8988T (cell line): ENCODE results near the gene ZMAT5.

Experiments used
- DNase-seq: peaks from one replicate; pipeline ENCODE4 v3.0.0; 2011

ZMAT5 gene

DNA sequence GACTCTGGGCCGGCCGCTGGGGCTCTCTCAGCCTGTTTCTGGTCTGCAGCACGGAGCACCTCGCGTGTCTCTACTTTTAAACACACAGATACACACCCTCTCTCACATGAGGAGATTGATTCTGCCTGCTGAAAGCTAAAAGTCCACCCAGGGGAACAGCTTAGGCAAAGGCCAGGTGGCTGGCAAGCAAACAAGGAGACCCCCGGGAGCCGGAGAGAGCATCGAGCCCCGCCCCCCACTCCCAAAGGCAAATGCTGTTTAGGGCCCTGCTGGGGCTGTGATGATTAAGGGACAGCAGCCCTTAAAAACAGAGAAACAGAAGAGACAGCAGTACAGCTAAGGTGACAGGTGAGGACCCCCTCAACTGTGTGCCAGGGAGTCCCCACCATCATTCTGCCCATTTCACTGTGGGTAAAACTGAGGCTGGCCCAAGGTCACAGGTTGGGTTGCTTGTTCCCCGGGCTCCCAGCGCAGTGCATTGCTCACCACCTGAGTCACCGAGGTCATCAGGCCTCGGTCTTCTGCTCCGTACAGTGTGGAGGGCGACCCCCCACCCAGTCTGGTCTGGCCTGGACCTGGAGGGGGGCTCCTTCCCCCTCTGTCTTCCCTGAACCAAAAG is 40.2 kb downstream of the ZMAT5 start:
- no peak for DNase-seq

DNA sequence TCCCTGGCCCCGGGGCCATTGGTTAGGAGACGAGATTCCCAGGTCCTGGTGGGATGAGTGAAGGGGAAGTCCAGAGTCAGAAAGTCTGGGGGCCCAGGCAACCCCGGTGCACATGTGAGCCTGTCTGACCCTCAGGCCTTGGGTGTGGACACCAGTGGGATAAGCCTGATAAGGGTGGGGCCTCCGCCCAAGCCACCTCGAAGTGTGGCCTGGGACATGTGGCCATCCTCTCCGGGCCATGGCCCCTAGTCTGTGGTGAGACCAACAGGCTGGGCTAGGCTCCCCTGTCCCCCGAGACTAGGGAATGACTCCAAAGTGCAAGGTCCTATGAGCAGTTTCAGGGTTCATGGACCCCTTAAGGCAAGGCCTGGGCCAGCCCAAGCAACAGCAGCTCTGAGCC is 40.7 kb downstream of the ZMAT5 start:
- DNase-seq: no peak

DNA sequence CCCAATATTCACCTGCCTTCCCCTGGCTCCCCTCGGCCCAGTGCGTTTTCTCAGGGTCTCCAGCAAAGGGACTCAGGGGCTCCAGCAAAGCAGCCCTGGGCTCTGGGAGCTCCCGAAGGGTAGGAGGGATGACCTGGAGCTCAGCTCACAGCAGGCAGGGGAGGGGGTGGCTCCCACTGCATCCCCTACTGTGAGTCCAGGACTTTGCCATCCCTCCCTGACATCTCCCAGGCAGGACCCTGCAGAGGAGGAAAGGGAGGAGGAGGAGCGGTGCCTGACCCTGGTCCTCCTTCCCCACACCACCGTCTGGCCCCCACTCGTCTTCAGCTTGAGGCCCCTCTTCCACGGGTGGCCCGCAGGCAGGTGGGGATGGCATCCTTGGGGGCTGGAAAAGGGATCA is 42.0 kb downstream of the ZMAT5 start:
- DNase-seq: no peak

DNA sequence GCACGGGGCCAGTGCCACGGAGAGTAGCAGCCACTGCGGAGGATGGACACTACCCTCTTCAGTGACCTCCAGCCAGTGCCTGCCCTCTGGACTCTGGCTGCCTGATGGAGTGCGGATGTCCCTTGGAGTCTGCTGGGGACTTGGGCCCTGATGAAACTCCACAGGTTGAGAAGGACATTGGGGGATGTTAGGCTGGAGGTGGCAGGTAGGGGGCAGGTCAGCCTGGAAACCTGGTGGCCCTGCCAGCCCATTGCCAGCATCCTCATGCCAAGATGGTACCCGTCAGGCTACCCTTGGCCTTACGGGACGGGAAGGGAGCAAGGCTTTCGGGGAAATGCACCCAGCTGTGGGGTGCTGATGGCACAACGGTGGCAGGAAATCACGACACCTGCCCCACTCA is 43.0 kb downstream of the ZMAT5 start:
- no peak for DNase-seq

DNA sequence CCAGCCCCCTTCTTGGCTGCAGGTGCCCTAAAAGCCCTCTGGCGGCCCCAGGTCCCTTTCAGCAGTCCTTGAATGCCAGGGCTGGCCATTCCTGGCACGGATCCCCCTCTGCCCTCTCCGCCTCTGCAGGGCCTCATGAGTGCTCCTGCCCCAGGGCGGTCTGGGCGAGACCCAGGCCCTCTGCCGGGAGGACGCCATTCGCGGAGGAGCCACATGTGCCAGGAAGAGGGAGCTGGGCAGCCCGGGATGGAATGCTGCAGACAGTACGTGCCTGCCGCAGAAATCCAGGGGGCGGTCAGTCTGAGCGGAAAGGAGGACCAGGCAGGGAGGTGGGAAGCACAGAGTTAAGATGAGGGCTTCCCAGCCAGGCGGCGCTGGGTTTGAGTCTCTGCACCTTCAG is 44.2 kb downstream of the ZMAT5 start:
- DNase-seq: no peak

DNA sequence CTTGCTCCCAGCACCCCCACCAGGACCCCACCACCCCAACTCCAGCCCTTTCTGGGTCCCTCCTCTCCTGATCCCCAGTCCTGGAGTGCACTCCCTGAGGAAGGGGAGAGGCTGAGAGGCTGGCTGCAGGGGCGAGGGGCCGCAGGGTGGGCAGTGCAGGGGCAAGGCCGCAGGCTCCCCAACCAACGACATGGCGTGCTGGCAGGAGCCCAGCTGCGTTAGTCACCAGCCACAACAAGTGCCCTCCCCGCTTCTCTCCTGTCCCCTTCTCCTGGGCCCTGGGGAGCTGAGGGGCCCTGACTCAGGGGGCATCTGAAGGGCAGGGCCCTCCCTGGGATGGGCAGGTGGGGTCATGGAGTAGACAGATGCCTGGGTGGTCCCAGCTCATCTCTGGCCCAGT is 44.7 kb downstream of the ZMAT5 start:
- DNase-seq: no peak

DNA sequence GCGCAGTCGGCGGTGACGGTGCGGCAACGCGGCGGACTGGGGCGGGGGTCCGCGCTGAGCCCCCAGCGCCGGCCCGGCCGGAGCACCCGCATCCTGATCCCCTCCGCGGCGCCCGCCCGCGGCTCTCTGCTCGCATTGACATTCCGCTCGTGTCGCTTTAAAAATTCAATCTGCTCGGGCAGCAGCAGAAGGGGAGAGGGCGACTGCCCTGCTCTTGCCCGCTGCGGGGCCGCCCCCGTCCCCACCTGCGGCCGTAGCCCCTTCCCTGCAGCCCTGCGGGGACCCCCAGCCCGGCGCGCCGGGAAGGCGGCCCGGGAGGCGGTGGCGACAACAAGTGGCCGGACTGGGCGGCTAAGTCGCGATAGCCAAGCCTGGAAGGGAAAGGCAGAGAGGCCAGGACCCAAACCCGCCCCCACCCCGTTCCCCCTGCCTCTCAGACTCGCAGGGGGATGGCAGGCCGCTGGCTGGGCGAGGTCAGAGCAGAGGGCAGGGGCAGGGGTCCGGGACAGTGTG is 45.9 kb downstream of the ZMAT5 start:
- no peak for DNase-seq

DNA sequence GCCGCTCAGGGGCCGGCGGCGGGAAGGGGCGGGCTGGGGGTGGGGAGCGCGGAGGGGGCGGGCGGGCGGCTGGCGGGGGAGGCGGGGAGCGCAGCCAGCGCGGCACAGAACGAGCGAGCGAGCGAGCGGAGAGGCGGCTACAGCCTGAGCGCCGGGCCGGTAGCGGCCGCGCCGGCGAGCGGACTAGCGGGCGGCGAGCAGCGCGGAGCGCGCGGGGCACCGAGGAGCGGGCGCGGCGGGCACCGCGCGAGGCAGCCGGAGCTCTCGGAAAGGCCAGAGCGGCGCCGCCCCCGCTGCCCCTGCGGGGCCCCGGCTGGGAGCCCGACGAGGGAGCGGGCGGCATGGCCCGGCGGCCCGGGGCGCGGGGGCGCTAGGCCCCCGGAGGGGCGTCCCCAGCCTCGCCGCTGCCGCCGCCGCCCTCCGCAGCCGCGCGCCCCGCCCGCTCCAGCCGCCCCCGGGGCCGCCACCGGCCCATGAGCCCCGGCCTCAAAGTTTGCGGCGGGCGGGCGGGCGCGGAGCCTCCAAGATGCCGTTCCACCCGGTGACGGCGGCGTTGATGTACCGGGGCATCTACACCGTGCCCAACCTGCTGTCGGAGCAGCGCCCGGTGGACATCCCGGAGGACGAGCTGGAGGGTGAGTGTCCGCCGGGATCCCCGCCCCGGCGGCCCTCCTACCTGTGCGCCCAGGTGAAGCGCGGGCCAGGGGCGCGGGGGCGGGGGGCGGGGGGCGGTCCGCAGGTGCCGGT is 46.7 kb downstream of the ZMAT5 start, which contains the start of gene CABP7:
Gene CABP7, plus strand, starts transcription at position 105 of the 747 bp plus-strand sequence. Its CDS starts 422 bp downstream, at position 527.
- no peak for DNase-seq

DNA sequence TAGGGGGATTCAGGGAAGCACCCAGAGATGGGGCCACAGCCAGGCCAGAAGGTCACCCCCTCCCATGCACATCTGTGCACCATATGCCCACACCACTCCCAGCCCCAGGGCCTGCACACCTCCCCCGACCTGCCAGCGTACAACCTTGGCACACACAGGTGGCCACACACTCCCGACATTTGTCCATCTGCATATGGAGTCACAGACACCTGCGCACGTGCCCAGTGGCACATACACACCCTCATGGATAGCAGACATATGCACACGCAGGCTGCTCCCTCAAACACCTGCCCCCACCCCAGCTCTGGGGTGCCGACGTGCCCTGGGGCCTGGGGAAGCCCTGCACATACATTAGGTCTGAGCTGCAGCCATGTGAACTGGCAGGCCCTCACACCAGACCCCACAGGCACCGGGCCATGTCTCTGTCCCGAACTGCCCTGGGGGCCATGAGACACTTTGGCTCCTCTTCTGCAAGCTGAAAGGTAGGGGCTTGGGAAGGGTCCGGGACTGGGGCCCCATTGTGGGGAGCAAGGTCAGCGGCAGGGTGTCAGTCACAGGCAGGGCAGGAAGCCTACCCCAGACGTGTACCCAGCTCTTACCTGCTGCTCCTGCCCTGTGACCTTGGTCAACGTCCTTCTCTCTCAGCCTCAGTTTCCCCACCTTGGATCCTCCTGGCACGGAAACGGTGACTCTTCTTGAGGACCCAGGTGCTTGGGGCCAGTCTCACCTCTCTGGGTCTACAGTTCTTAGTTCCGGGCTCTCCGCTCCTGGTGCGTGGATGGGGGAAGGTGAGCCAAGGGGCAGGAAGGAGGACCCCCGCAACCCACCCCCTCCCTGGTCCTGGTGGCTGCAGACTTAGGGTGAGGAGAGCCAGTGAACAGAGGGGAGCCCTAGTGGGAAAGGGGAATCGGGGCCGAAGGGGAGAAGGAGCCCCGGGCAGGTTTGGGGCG is 47.6 kb downstream of the ZMAT5 start:
- no peak for DNase-seq

DNA sequence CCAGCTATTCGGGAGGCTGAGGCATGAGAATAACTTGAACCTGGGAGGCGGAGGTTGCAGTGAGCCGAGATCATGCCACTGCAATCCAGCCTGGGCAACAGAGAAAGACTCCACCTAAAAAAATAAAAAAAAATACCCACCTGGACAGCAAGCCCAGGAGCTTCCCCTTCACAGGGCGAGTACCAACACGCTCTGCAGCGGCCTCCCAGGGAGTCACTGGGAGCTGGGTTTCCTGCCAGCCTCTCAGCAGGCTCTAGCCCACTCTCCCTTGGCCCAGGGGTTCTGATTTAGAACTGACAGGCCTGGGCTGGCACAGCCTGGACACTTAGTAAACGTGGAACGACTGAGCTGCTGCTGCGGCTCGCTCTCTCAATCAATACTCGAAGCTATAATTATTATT is 49.0 kb downstream of the ZMAT5 start:
- DNase-seq: no peak

DNA sequence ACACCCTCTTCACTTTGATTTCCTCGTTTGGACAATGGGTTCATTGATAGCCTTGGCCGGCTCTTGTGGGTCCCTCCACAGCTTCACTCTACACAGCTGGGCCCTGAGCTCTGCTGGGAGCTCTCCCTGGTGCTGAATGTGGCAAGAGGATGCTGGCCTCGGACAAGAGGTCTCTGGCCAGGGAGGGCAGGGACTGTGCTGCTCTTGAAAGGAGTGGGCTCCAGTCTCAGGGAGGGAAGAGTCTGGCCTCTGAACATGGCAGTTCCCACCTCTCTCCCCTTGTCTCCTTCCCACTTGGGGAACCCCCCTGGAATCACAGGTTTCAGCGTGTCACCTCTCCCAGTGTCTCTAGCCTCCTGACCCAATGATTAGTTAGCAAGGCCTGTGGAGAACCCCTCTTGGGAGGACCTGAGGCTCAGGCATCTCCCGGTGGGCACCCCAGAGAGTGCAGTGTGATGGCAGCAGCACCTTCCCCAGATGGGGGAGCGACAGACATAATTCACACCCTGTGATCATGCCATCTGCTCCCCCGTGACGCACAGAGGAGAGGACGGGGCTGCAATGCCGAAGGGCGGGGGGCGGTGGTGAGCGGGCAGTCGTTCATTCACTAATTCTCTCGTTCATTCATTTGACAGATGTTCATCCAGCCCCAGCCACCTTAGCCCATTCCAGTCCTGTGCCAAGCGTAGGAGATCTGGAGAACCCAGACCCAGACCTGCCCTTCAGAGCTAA is 49.8 kb downstream of the ZMAT5 start:
- no peak for DNase-seq

DNA sequence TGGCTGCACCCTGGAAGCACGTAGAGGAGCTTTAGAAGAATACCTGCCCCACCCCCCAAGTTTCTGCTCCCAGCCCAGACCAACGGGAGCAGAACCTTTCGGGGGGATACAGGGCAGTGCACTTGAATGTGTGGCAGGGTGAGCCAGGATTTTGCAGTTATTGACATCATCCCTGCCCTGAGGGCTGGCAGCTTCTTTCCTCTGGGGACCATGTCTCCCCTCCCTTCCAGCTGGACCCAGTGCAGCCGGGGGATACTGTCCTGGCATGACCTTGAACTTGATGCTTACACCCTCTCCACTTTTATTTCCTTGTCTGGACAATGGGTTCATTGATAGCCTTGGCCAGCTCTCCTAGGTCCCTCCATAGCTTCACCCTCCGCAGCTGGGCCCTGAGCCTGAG is 51.1 kb downstream of the ZMAT5 start:
- DNase-seq: no peak

DNA sequence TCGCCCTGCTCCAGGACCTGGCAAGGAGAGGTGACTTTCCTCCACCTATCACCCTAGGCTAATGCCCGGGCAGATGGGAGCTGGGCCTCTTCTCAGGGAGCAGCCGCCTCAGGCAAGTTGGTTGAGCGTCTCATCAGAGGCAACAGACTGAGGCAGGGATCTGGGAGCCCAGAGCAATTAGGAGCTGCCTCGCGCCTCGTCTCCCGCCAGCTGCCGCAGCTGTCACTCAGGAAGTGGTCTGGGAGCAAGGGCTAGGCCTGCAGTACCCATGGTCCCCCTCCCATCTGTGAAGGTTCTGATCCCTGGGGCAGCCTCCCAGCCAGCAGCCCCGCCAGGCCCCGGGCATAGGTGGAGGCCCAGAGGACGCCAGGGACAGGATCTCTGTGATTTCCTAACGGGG is 51.6 kb downstream of the ZMAT5 start:
- no peak for DNase-seq

DNA sequence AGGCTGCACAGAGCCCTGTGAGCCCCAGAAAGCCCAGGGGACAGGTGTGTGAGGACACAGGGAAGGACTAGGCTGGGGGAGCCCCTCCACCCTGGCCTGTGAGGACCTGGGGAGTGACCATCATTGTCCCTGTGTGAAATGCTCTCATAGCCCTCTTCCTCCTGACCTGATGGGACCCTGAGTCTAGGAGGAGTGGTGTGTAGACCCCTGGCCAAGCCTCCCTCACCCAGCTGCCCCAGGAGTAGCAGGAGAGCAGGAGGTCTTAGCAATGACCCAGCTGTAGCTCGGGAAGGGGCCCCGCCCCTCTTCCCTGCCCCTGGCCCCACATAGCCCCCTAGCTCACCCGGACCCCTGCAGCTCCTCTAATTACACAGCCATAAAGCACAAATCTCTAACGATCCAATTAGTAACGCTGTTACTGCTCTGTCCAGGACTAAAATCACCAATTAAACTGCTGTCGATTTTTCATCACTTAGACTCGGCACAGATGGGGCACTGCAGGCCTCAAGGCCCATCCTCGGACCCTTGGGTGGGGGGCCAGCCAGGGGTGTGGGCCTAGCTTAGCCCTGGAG is 53.6 kb downstream of the ZMAT5 start:
- no peak for DNase-seq

DNA sequence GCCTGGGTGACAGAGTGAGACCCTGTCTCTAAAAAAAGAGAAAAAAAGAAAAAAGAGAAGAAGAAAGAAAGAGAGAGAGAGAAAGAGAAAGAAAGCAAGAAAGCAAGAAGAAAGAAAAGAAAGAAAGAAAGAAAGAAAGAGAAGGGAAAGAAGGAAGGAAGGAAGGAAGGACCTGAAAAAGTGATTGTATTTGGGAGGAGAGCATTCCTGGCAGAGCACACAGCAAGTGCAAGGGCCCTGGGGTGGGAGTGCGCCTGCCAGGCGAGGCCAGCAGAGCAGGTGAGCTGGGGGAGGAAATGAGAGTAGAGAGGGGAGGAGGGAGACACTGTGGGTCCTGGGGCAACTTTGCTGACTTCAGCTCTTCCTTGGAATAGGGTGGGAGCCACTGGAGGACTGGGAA is 54.7 kb downstream of the ZMAT5 start:
- DNase-seq: no peak

DNA sequence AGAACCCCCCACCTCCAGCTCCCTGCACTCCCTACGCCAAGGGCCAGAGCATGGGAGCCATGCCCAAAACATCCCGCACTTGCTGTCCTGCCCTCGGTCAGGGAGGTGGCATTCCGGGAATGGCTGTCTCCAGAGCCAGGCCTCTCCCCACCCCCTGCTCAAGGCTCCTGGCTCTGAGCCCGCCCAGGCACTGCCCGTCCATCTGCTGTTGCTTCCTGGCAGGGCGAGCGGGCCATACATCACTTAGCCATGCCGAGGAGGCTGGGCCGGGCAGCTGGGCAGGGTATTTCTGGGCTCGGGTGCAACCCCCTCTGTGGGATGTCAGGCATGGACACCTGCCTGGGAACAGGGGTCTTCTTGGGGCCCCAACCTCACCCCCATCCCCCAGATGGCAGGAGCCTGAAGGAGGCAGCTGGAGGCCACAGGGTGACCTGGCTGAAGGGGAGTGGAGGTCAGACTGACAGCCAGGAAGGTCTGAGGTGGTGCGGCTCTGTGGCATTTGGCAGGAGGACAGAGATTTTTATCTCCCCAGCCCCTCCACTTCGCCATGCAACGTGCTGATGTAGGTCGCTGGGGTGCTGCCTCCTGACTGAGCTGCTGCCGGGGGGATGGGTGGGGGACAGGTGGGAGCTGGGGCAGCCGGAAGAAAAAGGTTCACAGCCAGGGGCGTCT is 55.7 kb downstream of the ZMAT5 start:
- no peak for DNase-seq

DNA sequence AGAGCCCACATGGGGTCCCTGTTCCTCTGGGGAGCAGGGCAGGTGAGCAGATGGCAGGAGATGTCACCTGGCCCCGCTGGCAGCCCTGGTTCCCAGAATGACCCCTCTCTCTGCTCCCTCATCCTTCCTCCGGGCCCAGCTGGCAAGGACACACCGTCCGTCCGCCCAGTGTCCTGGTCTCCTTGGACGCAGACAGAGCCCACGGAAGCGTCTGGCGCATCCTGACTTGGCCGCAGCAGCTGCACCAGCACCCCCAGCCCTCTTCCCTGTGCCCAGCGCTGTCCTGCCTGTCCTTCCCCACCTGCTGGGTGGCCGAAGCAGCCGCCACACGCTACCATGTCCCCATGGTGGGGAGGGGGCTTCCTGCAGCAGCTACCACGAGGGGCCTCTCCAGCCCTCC is 56.6 kb downstream of the ZMAT5 start:
- DNase-seq: no peak

DNA sequence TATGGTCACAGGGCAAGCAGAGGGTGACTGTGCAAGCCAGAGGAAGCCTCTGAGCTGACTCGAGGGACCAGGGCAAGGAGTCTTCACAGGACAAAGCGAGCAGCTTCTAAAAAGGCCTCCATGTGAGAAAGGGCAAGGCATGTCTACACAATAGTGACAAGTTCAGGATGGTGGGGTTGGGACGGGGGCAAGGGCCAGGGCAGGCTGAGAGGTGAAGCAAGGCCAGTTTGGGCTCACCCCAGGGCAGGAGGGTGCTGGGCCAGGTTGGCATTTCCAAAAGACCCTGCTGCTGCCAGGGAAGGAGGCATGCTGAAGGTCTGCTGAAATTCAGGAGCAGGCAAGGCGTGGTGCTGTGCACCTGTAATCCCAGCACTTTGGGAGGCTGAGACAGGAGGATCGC is 59.3 kb downstream of the ZMAT5 start:
- no peak for DNase-seq

DNA sequence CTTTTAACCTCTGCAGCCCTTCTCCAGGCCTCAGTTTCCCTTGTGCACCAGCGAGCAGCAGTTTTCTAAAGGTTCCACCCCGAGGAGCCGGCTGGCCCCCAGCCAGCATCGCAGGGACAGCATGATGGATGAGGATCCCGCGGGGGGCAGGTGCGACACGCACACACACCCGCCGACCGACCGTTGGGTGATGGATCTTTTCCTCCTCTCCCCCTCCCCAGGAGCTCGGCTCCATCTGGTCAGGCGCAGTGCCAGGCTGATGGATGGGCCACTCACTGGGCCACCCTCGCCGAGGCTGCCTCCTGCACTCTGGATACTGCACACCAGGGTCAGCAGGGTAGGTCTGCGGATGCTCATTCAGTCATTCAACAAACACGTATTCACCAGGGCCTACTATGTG is 59.8 kb downstream of the ZMAT5 start:
- DNase-seq: no peak

DNA sequence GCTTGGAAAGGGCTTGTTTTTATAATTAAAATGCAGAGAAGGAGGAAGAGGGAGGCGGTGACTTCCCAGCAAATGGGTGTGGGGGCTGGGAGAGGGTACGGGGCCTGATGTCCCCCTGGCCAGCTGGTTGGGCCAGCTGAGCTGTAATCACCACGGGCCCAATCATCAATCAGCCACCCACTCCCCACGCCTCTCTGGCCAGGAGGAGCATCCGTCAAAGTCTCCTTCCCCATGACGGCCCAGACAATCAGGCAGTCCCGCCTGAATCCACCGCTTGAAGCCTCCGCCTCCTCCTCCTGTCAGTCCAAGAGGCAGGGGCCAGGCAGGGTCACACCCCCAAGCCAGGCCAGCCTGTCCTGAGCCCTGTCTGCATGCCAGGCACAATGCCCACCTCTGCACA is 60.3 kb downstream of the ZMAT5 start:
- DNase-seq: no peak

DNA sequence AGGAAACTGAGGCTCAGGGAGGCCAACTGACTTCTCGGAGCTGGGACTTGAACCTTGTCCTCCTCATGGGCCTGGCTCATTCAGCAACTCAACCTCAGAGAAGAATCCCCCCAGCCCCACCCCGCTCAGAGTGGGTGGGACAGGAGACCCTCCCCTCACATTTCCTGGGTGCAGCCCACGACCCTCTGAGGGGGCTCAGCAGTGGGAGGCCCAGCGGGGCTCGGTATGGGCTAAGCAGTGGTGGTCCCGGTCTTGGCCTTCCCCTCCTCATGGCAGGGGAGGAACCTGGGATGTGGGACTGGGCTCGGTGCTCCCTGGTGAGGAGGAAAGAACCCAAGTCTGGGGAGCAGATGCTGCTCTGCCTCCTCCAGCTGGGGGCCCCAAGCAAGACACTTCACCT is 61.2 kb downstream of the ZMAT5 start:
- DNase-seq: no peak
